ENCODE measurements around the gene IER5. TPM values are rescaled to one million over a fixed set of nuclear protein-coding genes. Genes with fewer than 3 reads are reported as not detected.

Gene IER5
- total and polyA plus RNA-seq, 2 of the 13 experiments (the other 11 are each of a cell fraction or from before 2014, with no cell fraction given), result 2.5 to 3.5 TPM

DNA sequence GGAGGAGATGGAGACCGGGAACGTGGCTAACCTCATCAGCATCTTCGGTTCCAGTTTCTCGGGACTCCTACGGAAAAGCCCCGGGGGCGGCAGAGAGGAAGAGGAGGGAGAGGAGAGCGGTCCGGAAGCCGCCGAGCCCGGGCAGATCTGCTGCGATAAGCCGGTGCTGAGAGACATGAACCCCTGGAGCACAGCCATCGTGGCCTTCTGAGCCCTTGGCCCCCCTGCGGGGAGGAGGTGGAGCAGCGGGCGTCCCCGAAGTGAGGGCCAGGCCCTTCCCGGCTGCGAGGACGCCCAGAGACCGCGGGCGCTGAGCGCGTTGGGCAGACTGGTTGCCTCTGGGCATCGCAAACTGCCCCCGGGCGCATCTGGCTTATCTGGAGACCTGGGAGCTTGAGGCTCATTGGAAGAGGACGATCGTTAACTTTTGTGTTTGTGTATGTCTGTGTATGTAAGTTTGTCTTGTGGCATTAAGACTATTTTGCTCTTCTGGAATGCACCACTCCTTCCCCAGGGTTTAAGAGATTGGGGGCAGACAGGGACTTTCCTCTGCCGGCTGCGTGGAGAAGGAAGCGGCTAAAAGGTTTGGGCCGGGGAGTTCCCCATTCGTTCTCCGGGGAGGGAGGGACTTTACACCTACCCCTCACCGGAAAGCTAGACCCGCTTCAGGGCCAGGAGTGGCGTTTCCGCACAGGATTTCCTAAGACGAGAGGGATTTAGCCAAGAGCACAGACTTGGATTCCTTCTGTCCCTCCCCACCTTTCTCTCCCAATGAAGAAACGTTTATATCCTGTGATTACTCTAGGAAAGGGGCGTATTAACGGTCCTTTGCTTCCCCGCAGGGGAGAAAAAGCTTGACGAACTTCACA, 1.4 kb downstream of the IER5 start (continued):
- TF ChIP-seq, protein P1, sequence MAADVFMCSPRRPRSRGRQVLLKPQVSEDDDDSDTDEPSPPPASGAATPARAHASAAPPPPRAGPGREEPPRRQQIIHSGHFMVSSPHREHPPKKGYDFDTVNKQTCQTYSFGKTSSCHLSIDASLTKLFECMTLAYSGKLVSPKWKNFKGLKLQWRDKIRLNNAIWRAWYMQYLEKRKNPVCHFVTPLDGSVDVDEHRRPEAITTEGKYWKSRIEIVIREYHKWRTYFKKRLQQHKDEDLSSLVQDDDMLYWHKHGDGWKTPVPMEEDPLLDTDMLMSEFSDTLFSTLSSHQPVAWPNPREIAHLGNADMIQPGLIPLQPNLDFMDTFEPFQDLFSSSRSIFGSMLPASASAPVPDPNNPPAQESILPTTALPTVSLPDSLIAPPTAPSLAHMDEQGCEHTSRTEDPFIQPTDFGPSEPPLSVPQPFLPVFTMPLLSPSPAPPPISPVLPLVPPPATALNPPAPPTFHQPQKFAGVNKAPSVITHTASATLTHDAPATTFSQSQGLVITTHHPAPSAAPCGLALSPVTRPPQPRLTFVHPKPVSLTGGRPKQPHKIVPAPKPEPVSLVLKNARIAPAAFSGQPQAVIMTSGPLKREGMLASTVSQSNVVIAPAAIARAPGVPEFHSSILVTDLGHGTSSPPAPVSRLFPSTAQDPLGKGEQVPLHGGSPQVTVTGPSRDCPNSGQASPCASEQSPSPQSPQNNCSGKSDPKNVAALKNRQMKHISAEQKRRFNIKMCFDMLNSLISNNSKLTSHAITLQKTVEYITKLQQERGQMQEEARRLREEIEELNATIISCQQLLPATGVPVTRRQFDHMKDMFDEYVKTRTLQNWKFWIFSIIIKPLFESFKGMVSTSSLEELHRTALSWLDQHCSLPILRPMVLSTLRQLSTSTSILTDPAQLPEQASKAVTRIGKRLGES (CRISPR knock-in tag; IDR thresholded peaks at IDR 0.05; ENCODE audit: borderline replicate concordance), result no peak
- TF ChIP-seq, protein P2, sequence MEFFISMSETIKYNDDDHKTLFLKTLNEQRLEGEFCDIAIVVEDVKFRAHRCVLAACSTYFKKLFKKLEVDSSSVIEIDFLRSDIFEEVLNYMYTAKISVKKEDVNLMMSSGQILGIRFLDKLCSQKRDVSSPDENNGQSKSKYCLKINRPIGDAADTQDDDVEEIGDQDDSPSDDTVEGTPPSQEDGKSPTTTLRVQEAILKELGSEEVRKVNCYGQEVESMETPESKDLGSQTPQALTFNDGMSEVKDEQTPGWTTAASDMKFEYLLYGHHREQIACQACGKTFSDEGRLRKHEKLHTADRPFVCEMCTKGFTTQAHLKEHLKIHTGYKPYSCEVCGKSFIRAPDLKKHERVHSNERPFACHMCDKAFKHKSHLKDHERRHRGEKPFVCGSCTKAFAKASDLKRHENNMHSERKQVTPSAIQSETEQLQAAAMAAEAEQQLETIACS (CRISPR knock-in tag; IDR thresholded peaks at IDR 0.05), result no peak
- TF ChIP-seq SRF (IDR thresholded peaks at IDR 0.05; ENCODE audit: low read depth, low read length), result no peak
- TF ChIP-seq NFE2L2 (IDR thresholded peaks at IDR 0.05; ENCODE audit: low read length), result no peak
- no peak for TF ChIP-seq HNRNPH1 (optimal IDR thresholded peaks at IDR 0.05; ENCODE audit: low read depth, low read length)
- no peak for TF ChIP-seq SMAD9 (CRISPR knock-in tag; IDR thresholded peaks at IDR 0.05)
- TF ChIP-seq, protein P3, sequence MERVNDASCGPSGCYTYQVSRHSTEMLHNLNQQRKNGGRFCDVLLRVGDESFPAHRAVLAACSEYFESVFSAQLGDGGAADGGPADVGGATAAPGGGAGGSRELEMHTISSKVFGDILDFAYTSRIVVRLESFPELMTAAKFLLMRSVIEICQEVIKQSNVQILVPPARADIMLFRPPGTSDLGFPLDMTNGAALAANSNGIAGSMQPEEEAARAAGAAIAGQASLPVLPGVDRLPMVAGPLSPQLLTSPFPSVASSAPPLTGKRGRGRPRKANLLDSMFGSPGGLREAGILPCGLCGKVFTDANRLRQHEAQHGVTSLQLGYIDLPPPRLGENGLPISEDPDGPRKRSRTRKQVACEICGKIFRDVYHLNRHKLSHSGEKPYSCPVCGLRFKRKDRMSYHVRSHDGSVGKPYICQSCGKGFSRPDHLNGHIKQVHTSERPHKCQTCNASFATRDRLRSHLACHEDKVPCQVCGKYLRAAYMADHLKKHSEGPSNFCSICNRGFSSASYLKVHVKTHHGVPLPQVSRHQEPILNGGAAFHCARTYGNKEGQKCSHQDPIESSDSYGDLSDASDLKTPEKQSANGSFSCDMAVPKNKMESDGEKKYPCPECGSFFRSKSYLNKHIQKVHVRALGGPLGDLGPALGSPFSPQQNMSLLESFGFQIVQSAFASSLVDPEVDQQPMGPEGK (CRISPR knock-in tag; IDR thresholded peaks at IDR 0.05), result peak; percentile 62
- TF ChIP-seq MIER3 (CRISPR knock-in tag; IDR thresholded peaks at IDR 0.05; ENCODE audit: borderline replicate concordance), result 0 out of 2 replicates have a peak, but pooled peaks have one; percentile 27
- no peak for TF ChIP-seq NCOR1 (IDR thresholded peaks at IDR 0.05; ENCODE audit: borderline replicate concordance, low read length)
- no peak for TF ChIP-seq ZNF660 (CRISPR knock-in tag; IDR thresholded peaks at IDR 0.05; ENCODE audit: borderline replicate concordance, low read depth)
- TF ChIP-seq MTA3 (CRISPR knock-in tag; IDR thresholded peaks at IDR 0.05), result no peak
- TF ChIP-seq KAT7 (CRISPR knock-in tag; IDR thresholded peaks at IDR 0.05; ENCODE audit: borderline replicate concordance), result no peak; the same call in 1 of the 2 replicates
- TF ChIP-seq SNAPC2 (CRISPR knock-in tag; IDR thresholded peaks at IDR 0.05), result no peak
- TF ChIP-seq MXD4 (CRISPR knock-in tag; IDR thresholded peaks at IDR 0.05), result no peak; the same call in 1 of the 2 replicates
- TF ChIP-seq SP140L (CRISPR knock-in tag; IDR thresholded peaks at IDR 0.05; ENCODE audit: borderline replicate concordance), result no peak
- no peak for TF ChIP-seq NCOA1 (CRISPR knock-in tag; IDR thresholded peaks at IDR 0.05)
- TF ChIP-seq SIN3A (IDR thresholded peaks at IDR 0.05; ENCODE audit: borderline replicate concordance, low read depth, low read length), result no peak
- no peak for TF ChIP-seq ZNF224 (CRISPR knock-in tag; IDR thresholded peaks at IDR 0.05)
- no peak for TF ChIP-seq TOE1 (CRISPR knock-in tag; IDR thresholded peaks at IDR 0.05)
- TF ChIP-seq, protein P4, sequence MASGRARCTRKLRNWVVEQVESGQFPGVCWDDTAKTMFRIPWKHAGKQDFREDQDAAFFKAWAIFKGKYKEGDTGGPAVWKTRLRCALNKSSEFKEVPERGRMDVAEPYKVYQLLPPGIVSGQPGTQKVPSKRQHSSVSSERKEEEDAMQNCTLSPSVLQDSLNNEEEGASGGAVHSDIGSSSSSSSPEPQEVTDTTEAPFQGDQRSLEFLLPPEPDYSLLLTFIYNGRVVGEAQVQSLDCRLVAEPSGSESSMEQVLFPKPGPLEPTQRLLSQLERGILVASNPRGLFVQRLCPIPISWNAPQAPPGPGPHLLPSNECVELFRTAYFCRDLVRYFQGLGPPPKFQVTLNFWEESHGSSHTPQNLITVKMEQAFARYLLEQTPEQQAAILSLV (CRISPR knock-in tag; IDR thresholded peaks at IDR 0.05; ENCODE audit: borderline replicate concordance), result no peak
- no peak for TF ChIP-seq RAD21 (CRISPR knock-in tag; IDR thresholded peaks at IDR 0.05)
- no peak for TF ChIP-seq EED (CRISPR knock-in tag; IDR thresholded peaks at IDR 0.05)
- TF ChIP-seq ZNF256 (CRISPR knock-in tag; conservative IDR thresholded peaks at IDR 0.05), result no peak
